GM13976 (cell line): ENCODE measurements around the gene SPINK2.

ENCODE experiments used
- DNase-seq: peaks from one replicate; pipeline ENCODE4 v3.0.0; 2012; ENCODE audit warnings: low spot score
- CTCF ChIP-seq: IDR thresholded peaks from 2 replicates; pipeline ENCODE4 v1.5.1; 2012; ENCODE audit warnings: borderline replicate concordance, mild to moderate bottlenecking; ENCODE audit not compliant: insufficient read depth; ENCODE audit errors: extremely low read depth, missing control alignments, control extremely low read depth
- in situ Hi-C: fragments of 300-500 bp; cut with MboI; formaldehyde crosslinking; loops from one replicate; pipeline ENCODE4 v1.12.0; 2022; ENCODE audit warnings: low sequenced_read_pairs, mixed read lengths, inconsistent platforms; ENCODE audit not compliant: unreplicated experiment

SPINK2 gene

GRCh38 chr4:56768763-56769162 is 52.7 kb downstream of the SPINK2 start:
- TF ChIP-seq CTCF: no peak
- in situ Hi-C loops: no loop called here
- DNase-seq: peak; percentile 52

- TF ChIP-seq CTCF: no peak
- in situ Hi-C loops: no loop called here
- DNase-seq: no peak
Observed at GRCh38 chr4:56768316-56768715, 53.2 kb downstream of the SPINK2 start.

- no peak for DNase-seq
- TF ChIP-seq CTCF: no peak
Observed at GRCh38 chr4:56767567-56767966, 53.9 kb downstream of the SPINK2 start.

GRCh38 chr4:56764775-56765174 is 56.7 kb downstream of the SPINK2 start:
- no peak for DNase-seq
- in situ Hi-C loops: no loop called here

More at GRCh38 chr4:56767567-56767966, 53.9 kb downstream of the SPINK2 start:
- in situ Hi-C loops: no loop called here

GRCh38 chr4:56764223-56764622 is 57.3 kb downstream of the SPINK2 start:
- in situ Hi-C loops: no loop called here
- no peak for DNase-seq
- TF ChIP-seq CTCF: no peak

More at GRCh38 chr4:56764775-56765174, 56.7 kb downstream of the SPINK2 start:
- TF ChIP-seq CTCF: no peak

- in situ Hi-C loops: no loop called here
- no peak for DNase-seq
- no peak for TF ChIP-seq CTCF
Observed at GRCh38 chr4:56762484-56763250, 58.8 kb downstream of the SPINK2 start.
